Activated CD4-positive, alpha-beta memory T cell treated with anti-CD3 and anti-CD28 coated beads for 36 hours (primary cell): ENCODE data around the gene LRRC2. TPM values are rescaled to one million over a fixed set of nuclear protein-coding genes. Genes with fewer than 3 reads are reported as not detected.

Source experiments
- CTCF ChIA-PET: fragments of 350-600 bp; sonication (Branson Sonifier 250); formaldehyde crosslinking; loops from one replicate; lab custom pipeline; 2021; ENCODE audit warnings: antibody characterized with exemption, inconsistent platforms; lab: Charles Lee
- POLR2A ChIA-PET: fragments of 350-600 bp; sonication (Branson Sonifier 250); formaldehyde crosslinking; loops from one replicate; lab custom pipeline; 2021; ENCODE audit warnings: antibody characterized with exemption; lab: Charles Lee
- DNase-seq: peaks from one replicate; pipeline ENCODE4 v3.0.0-alpha.2; 2020
- H3K27ac Mint-ChIP-seq: one replicate; pipeline ENCODE4 v1.8.0; 2021; ENCODE audit warnings: mixed read lengths
- H3K27me3 Mint-ChIP-seq: one replicate; pipeline ENCODE4 v1.8.0; 2021; ENCODE audit warnings: mixed read lengths
- H3K36me3 Mint-ChIP-seq: one replicate; pipeline ENCODE4 v1.8.0; 2021; ENCODE audit warnings: mixed read lengths
- H3K4me1 Mint-ChIP-seq: one replicate; pipeline ENCODE4 v1.8.0; 2021; ENCODE audit warnings: low read depth, mixed read lengths
- H3K4me3 Mint-ChIP-seq: one replicate; pipeline ENCODE4 v1.8.0; 2021; ENCODE audit warnings: mild to moderate bottlenecking, mixed read lengths
- H3K9me3 Mint-ChIP-seq: one replicate; pipeline ENCODE4 v1.8.0; 2021; ENCODE audit warnings: mixed read lengths
- intact Hi-C: fragments of 100-400 bp; cut with micrococcal nuclease; formaldehyde crosslinking; loops from one replicate; pipeline ENCODE4 v1.15.1; 2023
- total RNA-seq, 2 experiments: library from RNA; stranded (reverse); gene quantifications; one replicate each; pipeline ENCODE4 v1.2.3, GENCODE V29; 2021

The LRRC2 gene
- total RNA-seq, 2 experiments from 2014 or later: not detected

DNA sequence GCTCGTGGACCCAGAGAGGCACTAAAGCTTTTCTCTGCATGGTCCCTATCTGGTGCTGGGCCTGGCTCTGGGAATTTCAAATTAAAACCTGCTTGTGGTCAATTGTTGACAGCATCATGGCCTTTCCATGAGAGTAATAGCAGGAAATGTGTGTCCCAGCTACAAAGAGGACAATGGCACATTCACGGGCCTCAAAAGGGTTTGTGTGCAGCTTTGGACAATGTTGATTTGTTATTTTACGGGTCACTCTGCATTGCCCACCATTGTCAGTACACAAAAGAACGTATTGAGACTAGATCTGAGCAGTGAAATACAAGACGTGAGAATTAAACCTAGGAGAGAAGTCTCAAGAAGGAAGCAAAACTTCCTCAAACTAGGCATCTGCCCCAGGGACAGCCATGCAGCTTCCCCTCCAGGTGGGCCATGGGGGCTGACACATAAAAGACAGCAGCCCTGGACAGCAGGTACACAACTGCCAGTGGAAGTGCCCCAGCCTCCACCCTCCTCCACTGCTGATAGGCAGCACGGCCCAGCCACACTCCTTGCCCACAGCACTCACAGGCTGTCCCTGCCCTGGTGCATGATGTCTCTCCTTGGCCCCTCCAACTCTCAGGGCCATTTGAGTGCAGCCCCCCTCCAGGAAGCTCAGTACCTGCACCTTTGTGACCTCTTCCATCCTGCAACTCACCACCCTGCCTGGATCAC lies 85.5 kb downstream of the LRRC2 start:
- H3K9me3 Mint-ChIP-seq: no peaks in the 10 kb centered on the region
- DNase-seq: no peak
- peaks cover 15% of the 10 kb centered on the region for H3K27me3 Mint-ChIP-seq
- H3K4me1 Mint-ChIP-seq: no peaks in the 10 kb centered on the region
- H3K36me3 Mint-ChIP-seq: no peaks in the 10 kb centered on the region
- intact Hi-C loops: no loop called here
- H3K27ac Mint-ChIP-seq: no peak overlapping the region
- H3K4me3 Mint-ChIP-seq: no peak overlapping the region
- POLR2A ChIA-PET: no interaction called here
- CTCF ChIA-PET: interaction anchor here (0.6 to 1.2 kb wide), 3 partner anchors 8 to 555 kb away, joined by 3 to 6 read pairs (median 3); no protein-coding TSS in a partner anchor

DNA sequence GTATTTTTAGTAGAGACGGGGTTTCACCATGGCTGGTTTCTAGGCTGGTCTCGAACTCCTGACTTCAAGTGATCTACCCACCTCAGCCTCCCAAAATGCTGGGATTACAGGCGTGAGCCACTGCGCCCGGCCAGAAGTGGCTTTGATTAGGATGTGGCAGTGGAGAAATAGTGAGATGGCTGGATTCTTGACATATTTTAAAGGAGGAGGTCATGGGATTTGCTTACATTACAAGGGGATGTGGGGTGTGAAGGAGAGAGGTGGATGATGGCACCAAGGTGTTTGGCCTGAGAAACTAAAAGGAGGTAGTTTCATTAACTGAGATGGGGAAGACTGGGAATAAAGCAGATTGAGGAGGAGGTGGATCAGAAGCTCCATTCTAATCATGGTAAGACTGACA lies 86.4 kb downstream of the LRRC2 start:
- H3K27ac Mint-ChIP-seq: no peak overlapping the region
- no peaks in the 10 kb centered on the region for H3K4me1 Mint-ChIP-seq
- ChIA-PET POLR2A (no interaction called here), CTCF (interaction anchor here (1.0 to 1.2 kb wide), 2 partner anchors 9 to 21 kb away, joined by 3 to 6 read pairs; no protein-coding TSS in a partner anchor)
- peaks cover 8% of the 10 kb centered on the region for H3K9me3 Mint-ChIP-seq
- no peak for DNase-seq
- H3K27me3 Mint-ChIP-seq: peaks cover 15% of the 10 kb centered on the region
- H3K36me3 Mint-ChIP-seq: no peaks in the 10 kb centered on the region
- intact Hi-C loops: no loop called here
- no peak overlapping the region for H3K4me3 Mint-ChIP-seq

DNA sequence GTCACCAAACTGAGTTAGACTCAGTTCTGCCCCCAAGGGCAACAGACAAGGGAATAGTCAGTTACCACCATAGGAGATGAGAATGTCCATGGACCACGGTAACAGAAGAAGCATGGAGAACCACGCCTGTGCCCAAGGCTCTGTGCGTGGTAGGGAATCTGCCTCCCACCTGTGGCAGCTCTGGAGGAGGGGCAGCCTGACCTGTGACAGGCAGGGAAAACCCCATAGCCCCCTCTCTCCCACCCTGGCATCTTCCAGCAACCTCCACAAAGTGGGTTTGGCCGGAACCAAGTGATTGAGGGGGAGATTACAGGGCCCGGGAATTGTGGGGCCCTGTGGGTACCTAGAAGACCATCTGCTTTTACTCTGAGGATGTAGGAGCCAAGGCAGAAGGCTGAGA lies 87.1 kb downstream of the LRRC2 start:
- Mint-ChIP-seq H3K36me3 (peaks cover 4% of the 10 kb centered on the region), H3K4me3 (no peak overlapping the region), H3K4me1 (no peaks in the 10 kb centered on the region), H3K27me3 (peaks cover 17% of the 10 kb centered on the region), H3K9me3 (peaks cover 14% of the 10 kb centered on the region), H3K27ac (no peak overlapping the region)
- POLR2A ChIA-PET: no interaction called here
- DNase-seq: no peak
- CTCF ChIA-PET: interaction anchor here (1.3 kb wide), 1 partner anchor 9 kb away, joined by 6 read pairs; no protein-coding TSS in a partner anchor
- intact Hi-C loops: no loop called here

- Mint-ChIP-seq H3K27me3 (peaks cover 19% of the 10 kb centered on the region), H3K36me3 (peaks cover 4% of the 10 kb centered on the region), H3K27ac (no peak overlapping the region), H3K4me3 (no peak overlapping the region), H3K9me3 (peaks cover 14% of the 10 kb centered on the region), H3K4me1 (no peaks in the 10 kb centered on the region)
- ChIA-PET CTCF (interaction anchor here (1.3 kb wide), 1 partner anchor 10 kb away, joined by 6 read pairs; no protein-coding TSS in a partner anchor), POLR2A (no interaction called here)
- no peak for DNase-seq
- intact Hi-C loops: no loop called here
Measured at GRCh38 chr3:46478341-46478740, 87.8 kb downstream of the LRRC2 start.

DNA sequence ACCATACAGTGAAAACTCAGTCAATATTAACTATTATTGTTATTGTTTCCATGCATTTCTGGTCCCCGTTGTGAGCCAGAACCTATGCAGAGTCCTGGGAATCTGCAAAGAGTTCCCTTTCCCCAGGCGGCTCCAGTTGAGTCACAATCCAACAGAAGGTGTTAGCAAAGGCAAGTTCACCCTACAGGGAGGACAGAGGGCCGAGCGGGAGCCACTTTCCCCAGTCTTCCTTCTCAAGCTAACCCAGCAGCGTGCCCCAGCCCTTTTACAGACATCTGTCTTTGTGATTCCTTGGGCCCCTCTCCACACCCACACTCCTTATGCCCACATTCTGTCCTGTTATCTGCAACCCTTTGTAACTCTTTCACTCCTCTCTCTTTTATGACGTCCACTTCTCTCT lies 88.3 kb downstream of the LRRC2 start:
- Mint-ChIP-seq H3K4me1 (no peaks in the 10 kb centered on the region), H3K9me3 (peaks cover 14% of the 10 kb centered on the region), H3K27me3 (peaks cover 24% of the 10 kb centered on the region), H3K4me3 (no peak overlapping the region), H3K36me3 (peaks cover 4% of the 10 kb centered on the region), H3K27ac (no peak overlapping the region)
- DNase-seq: no peak
- CTCF ChIA-PET: interaction anchor here (1.3 kb wide), 1 partner anchor 11 kb away, joined by 6 read pairs; no protein-coding TSS in a partner anchor
- POLR2A ChIA-PET: no interaction called here
- intact Hi-C loops: no loop called here

DNA sequence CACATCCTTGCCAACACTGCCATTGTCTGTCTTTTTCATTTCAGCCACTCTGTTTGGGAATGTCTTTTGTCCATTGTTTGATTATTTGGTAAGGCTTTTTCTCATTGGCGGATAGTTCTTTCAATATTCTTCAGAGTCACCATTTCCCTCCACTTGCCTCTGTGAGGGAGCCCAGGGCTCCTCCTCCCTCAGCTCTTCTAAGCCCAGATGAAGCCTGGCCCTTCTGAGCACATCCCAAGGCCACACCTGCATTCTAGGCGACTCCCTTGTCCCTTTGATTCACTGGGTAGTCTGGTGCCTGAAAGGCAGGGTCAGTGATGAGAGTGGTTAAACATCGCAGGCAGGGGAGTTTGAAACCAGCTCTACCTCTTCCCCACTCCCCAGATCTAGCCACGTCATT lies 89.0 kb downstream of the LRRC2 start:
- intact Hi-C loops: no loop called here
- POLR2A ChIA-PET: no interaction called here
- H3K27ac Mint-ChIP-seq: no peak overlapping the region
- no peaks in the 10 kb centered on the region for H3K4me1 Mint-ChIP-seq
- no peak overlapping the region for H3K4me3 Mint-ChIP-seq
- peaks cover 14% of the 10 kb centered on the region for H3K9me3 Mint-ChIP-seq
- no peak for DNase-seq
- H3K27me3 Mint-ChIP-seq: peaks cover 25% of the 10 kb centered on the region
- CTCF ChIA-PET: interaction anchor here (2.2 kb wide), 1 partner anchor 12 kb away, joined by 12 read pairs; no protein-coding TSS in a partner anchor
- peaks cover 4% of the 10 kb centered on the region for H3K36me3 Mint-ChIP-seq

- no peak overlapping the region for H3K4me3 Mint-ChIP-seq
- peaks cover 14% of the 10 kb centered on the region for H3K9me3 Mint-ChIP-seq
- POLR2A ChIA-PET: no interaction called here
- H3K36me3 Mint-ChIP-seq: peaks cover 4% of the 10 kb centered on the region
- peaks cover 17% of the 10 kb centered on the region for H3K27me3 Mint-ChIP-seq
- no peak overlapping the region for H3K27ac Mint-ChIP-seq
- no peak for DNase-seq
- intact Hi-C loops: no loop called here
- CTCF ChIA-PET: interaction anchor here (2.9 kb wide), 1 partner anchor 16 kb away, joined by 14 read pairs; no protein-coding TSS in a partner anchor
- H3K4me1 Mint-ChIP-seq: no peaks in the 10 kb centered on the region
Measured at GRCh38 chr3:46472736-46473135, 93.4 kb downstream of the LRRC2 start.

- intact Hi-C loops: no loop called here
- Mint-ChIP-seq H3K27ac (no peak overlapping the region), H3K27me3 (peaks cover 14% of the 10 kb centered on the region), H3K4me3 (no peak overlapping the region), H3K9me3 (peaks cover 14% of the 10 kb centered on the region), H3K4me1 (no peaks in the 10 kb centered on the region), H3K36me3 (peaks cover 4% of the 10 kb centered on the region)
- no peak for DNase-seq
- ChIA-PET CTCF (interaction anchor here (1.1 to 2.9 kb wide), 2 partner anchors 17 to 158 kb away, joined by 4 to 14 read pairs; no protein-coding TSS in a partner anchor), POLR2A (no interaction called here)
Measured at GRCh38 chr3:46471371-46471914, 94.7 kb downstream of the LRRC2 start.

DNA sequence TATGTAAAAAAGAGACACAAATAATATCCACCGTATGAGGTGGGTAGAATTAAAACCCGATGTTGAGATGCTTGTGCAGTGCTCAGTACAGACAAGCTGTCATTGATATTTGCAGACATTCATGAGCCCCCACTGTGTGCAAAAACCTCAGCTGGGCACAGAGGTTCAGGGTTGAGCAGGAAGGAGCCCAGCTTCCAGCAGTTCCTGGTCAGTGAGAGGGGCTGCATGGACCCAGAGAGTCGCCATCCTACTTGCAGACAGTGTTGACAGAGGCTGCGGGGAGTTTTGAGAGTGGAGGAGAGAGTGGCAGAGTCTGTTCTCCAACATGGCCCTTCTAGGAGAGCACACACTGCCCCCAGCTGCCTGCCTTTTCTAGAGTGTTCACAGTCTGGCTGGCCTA lies 95.3 kb downstream of the LRRC2 start:
- H3K27ac Mint-ChIP-seq: no peak overlapping the region
- H3K4me3 Mint-ChIP-seq: no peak overlapping the region
- intact Hi-C loops: no loop called here
- DNase-seq: no peak
- H3K4me1 Mint-ChIP-seq: no peaks in the 10 kb centered on the region
- POLR2A ChIA-PET: no interaction called here
- peaks cover 4% of the 10 kb centered on the region for H3K36me3 Mint-ChIP-seq
- CTCF ChIA-PET: interaction anchor here (2.9 kb wide), 1 partner anchor 18 kb away, joined by 14 read pairs; no protein-coding TSS in a partner anchor
- peaks cover 14% of the 10 kb centered on the region for H3K9me3 Mint-ChIP-seq
- peaks cover 14% of the 10 kb centered on the region for H3K27me3 Mint-ChIP-seq

DNA sequence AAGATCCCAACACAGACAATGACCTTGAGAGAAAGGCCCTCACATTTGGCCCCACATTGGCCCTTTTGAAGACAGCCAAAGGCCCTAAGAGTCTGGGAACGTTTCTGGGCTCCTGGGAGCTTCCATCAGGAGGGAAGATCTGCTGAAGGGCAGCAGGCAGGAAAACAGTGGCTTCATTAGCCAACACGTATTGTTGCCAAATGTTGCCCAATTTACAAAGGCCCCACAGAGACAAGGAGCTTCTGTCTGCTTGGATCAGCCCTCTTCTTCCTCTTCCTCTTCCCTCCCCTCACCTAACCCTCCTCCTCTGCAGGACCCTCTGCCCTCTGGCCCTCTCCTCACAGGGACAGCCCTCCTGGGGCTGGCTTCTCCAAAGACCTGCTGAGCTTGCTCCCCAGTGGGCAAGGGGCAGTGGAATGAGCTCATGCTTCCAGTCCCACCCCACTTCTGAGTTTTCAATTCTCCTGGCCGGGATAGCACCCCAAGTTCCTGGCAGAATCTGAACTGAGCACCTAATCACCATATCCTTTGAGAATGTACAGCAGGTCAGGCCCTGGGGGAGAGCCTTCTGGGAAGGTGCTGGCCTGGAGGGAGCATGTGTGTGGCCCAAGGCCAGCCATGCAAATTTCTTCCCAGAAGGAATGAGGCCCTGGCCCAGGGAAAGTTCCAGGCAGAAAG lies 96.3 kb downstream of the LRRC2 start:
- CTCF ChIA-PET: interaction anchor here (2.9 kb wide), 1 partner anchor 19 kb away, joined by 14 read pairs; no protein-coding TSS in a partner anchor
- peaks cover 7% of the 10 kb centered on the region for H3K9me3 Mint-ChIP-seq
- no peak overlapping the region for H3K27ac Mint-ChIP-seq
- DNase-seq: no peak
- H3K36me3 Mint-ChIP-seq: peaks cover 4% of the 10 kb centered on the region
- POLR2A ChIA-PET: no interaction called here
- peaks cover 23% of the 10 kb centered on the region for H3K27me3 Mint-ChIP-seq
- no peak overlapping the region for H3K4me3 Mint-ChIP-seq
- H3K4me1 Mint-ChIP-seq: no peaks in the 10 kb centered on the region
- intact Hi-C loops: no loop called here

DNA sequence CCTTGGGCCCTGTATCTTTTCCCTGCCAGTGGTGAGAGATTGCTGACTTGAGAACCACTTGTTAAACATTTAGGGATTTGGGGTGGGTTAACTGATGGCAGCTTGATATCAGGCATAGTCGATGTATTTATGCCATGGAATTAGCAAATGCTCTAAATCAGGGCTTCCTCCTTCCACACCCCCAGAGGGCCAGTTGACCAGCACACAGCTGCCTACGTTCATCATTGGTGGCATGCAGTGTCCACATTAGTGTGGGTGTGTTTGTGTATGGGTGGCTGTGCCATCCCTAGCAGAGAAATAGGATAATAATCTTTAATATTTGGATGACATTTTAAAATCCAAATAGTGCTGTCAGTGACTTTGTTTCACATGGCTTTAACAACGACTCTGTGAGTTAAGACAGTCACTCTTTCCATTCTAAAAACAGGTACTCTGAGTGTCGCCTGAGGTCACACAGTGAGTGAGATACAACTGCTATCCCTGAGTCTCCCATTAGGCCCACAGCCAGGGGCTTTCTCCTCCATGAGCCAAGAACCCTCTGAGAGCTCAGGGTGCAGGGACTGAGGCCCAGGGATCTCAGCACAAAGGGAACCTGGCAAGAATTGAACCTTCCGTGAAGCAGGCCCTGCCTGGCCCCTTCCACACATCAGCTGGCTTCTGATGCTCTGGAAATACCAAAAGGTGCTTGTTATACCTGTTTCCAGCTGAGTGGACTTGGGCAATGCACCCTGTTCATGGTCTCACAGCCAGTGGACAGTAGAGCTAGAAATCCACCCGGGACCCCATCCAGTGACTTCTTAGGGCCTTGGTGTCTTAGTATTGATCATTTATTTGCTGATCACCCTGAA lies 97.1 kb downstream of the LRRC2 start:
- Mint-ChIP-seq H3K4me1 (no peaks in the 10 kb centered on the region), H3K27ac (no peak overlapping the region), H3K36me3 (no peaks in the 10 kb centered on the region), H3K9me3 (no peaks in the 10 kb centered on the region), H3K27me3 (peaks cover 26% of the 10 kb centered on the region), H3K4me3 (no peak overlapping the region)
- no peak for DNase-seq
- intact Hi-C loops: no loop called here
- CTCF ChIA-PET: interaction anchor here (1.3 kb wide), 1 partner anchor 20 kb away, joined by 7 read pairs; no protein-coding TSS in a partner anchor
- POLR2A ChIA-PET: no interaction called here
